HG03469 (cell line): Measurements from ENCODE around the gene ZNF569.
"Not testable (repeated sequence)": the region's sequence is repeated elsewhere in the genome, so short reads cannot be mapped to it uniquely, and the experiment has no call there.

Experiments used
- ATAC-seq: cut with Tn5 transposase; IDR thresholded peaks from one replicate; pipeline ENCODE4 v1.9.1; 2021; ENCODE audit warnings: mild to moderate bottlenecking, moderate library complexity, moderate number of reproducible peaks; ENCODE audit not compliant: unreplicated experiment

Gene ZNF569

DNA sequence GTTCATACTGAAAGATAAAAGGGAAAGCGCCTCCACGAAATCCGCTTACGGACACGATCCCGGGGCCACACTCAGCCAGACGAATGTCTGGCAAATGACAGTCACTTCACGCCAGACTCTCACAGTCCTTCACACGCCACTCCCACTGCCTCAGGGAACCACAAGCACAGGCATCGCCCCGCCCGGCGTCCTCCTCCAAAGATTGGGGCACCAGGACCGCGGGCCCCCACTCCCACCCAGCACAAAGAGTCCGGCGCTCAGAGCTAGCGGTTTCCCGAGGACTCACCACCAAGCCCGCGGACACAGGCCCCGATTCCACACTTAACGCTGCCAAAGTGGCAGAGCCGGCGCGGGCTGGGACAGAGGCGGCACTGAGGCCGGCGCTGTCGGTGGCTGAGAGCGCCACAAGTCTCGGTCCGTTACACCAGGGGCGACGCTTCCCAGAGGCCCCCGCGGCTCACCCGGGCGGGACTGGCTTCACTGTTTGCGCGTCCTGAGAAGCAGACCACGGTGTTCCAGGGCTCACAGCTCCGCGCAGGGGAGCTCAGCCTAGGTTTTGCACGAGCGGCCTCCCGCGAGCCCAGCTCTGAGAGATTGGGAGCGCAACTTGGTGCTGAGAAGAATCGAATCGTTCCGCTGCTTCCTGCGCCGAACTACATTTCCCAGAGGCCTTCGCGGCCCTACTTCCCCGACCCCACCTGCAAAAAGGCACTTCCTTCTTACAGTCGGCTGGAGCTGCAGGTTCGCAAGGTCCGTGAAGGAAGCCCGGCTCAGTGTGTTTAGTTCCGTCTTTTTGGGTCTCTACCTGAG is at the start of gene ZNF569:
Gene ZNF569, minus strand, starts transcription at position 647 of the 810 bp plus-strand sequence. CDS start 22,523 bp downstream, outside the sequence.
- peak; percentile 39 for ATAC-seq

DNA sequence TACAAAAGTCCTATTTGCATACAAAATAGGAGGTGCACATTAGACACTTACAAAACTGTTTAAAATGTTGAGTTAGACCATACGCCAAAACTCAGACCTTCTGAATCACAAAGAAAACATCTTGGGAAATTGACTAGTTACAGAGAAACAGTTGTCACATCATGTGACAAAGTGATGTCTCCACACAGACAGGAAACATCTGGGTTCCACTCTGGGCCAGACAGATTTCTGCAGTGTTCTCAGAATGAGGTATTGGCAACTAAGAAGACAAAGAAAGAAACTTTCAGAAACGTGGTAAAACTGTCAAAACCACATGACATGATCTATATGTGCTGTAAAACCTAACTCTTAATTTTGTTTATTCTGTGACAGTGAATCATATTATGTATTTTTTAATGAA is 46.2 kb upstream of the ZNF569 start:
- ATAC-seq: no peak

DNA sequence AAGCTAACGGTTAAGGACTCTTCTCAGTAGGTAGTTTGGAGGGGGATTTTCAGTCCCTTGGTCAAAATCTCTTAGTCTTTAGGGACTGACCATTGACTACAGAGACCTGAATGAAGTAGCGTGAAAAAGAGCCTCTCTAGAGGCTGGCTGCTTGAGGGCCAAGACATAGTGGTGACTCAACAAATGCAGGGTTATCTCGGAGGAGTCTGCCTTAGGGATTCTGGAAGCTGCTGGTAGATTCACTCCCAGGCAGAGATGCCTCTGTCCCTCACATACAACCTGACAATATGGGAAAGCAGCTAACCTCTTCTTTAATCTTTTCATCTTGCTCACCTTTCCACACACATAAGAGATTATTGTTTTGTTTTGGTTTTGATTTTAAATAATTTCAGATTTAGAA is 44.6 kb upstream of the ZNF569 start:
- no peak for ATAC-seq

DNA sequence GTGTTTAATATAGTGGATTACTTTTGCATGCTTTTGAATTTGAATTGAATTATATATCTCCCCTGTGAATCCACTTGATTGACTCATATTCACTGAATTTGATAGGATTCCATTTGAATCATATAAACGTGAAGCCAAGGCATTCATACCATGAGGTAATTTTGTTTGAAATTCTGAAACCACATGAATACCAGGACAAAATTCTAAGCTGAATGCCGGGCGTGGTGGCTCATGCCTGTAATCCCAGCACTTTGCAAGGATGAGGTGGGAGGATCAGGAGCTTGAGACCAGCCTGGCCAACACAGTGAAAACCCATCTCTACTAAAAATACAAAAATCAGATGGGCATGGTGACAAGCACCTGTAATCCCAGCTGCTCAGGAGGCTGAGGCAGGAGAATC is 43.9 kb upstream of the ZNF569 start:
- no peak for ATAC-seq

DNA sequence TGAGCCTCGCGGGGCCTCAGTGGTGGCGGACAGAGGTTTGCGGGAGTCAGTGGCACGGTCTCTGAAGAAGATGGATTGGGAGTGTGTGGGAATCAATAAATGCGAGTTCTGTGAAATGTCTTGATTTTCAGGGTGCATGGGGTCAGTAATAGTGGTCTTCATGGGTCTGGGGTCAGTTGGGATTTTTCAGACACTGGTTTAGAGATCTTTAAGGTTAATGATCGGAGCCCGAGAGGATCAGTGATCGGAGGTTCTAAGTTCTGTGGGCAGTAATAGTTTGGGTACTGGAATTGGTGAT is 39.9 kb upstream of the ZNF569 start:
- ATAC-seq: no peak

DNA sequence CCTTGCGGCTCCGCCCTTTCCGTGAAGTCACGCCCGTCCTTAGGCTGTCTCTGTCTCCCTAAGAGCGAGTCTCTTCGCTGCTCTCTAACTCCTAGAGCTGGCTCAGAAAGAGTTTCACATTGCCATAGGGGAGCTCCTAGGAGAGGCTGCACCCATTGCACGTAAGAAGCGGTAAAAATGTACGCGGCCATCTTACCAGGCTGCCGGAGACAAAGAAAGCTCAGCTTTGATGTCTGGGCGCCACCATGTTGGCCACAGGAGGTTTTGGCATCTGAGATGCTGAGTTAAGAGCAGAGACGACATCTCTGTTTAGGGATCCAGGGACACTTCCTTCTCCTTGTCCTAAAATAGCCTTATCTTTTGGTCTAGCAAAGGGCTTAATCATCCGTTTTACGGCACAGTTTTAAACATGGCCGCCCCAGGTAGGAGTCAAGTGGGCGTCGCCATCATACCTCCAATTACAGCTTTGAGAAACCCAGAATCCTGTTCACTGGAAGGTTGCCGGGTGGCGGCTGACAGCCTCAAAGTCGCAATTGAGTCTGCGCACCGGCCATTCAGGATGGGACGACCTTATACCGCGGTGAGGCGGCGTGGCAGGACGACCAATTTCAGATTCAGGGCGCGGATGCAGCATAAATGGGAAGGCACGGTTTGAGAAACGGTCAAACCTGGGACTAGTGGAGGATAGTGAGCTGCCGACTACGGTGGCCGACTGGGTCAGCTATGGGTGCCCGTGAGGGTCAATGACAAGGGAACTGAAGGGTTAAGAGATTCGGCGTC is 39.3 kb upstream of the ZNF569 start, which contains the start of gene ZNF793:
Gene ZNF793, plus strand, starts transcription at position 553 of the 780 bp plus-strand sequence. CDS start 16,501 bp downstream, outside the sequence.
- ATAC-seq: no peak

DNA sequence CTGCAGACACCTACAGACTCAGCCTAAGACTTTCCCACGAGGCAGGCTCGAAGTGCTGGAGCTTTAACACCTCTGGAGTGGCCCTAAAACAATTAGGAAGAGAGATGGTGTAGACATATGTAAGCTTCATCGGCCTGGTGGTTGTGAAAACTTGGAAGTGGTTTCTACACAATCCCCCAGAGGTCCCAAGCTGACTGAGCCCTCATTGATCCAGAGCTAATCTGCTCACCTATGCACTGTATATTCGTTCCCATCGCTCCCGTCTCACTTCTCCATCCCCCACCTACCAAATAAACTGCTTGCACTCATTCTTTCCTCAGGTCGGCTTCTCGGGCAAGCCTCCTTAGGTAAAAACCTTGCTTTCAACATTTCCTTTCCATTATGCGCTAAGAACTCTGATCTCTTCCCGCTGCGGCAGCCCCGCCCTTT is 38.7 kb upstream of the ZNF569 start:
- ATAC-seq: no peak

DNA sequence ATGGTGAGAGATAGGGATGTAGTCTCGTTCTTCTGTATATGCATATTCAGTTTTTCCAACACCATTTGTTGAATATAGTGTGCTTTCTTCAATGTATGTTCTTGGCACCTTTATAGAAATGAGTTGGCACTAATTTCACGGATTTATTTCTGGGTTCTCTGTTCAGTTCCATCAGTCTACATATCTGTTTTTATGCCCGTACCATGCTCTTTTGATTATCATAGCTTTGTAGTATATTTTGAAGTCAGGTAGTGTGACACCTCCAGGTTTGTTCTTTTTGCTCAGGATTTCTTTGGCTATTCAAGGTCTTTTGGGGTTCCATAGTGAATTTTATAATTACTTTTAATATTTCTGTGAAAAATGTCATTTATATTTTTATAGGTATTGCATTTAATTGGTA is 25.0 kb upstream of the ZNF569 start:
- no peak for ATAC-seq

DNA sequence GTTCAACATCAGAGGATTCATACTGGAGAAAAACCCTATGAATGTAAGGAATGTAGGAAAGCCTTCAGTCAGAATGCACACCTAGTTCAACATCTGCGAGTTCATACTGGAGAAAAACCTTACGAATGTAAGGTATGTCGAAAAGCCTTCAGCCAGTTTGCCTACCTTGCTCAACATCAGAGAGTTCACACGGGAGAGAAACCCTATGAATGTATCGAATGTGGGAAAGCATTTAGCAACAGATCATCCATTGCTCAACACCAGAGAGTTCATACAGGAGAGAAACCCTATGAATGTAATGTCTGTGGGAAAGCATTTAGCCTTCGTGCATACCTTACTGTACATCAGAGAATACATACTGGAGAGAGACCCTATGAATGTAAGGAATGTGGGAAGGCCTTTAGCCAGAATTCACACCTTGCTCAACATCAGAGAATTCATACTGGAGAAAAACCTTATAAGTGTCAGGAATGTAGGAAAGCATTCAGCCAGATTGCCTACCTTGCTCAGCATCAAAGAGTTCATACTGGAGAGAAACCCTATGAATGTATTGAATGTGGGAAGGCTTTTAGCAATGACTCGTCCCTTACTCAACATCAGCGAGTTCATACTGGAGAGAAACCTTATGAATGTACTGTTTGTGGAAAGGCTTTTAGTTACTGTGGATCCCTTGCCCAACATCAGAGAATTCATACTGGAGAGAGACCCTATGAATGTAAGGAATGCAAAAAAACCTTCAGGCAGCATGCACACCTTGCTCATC is 17.3 kb upstream of the ZNF569 start:
- no peak for ATAC-seq

DNA sequence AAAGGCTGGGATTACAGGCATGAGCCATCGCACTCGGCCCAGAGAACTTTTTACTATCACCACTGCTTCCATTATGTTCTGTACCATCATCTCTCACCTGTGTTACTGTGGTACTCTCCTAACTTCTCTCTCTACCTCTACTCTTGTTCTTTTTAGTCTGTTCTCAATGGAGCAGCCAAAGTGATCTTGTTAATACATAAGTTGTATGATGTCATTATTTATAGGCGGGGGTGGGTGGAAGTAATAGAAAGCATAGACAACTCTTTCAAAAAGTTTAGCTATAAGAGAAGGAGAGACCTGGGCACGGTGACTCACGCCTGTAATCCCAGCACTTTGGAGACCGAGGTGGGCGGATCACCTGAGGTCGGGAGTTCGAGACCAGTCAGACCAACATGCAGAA is 4.9 kb upstream of the ZNF569 start:
- no peak for ATAC-seq

DNA sequence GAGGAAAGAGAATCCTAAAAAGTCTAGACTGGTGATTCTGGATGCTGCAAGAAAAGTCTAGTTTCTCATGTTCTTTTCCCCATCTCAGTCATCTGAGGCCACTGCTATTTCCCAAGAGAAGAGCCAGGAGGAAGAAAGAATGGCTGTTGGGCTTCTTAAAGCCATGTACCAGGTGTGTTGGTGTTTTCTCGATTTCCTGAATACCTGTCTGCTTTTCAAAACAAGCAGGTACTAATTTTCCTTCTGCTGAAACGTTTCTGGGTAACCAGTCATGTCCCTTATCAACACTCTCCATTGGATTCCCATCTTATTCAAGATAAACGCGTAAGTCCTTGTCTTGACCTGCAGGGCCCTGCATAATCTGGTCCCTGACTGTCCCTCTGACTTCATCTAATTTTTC is 3.0 kb upstream of the ZNF569 start:
- no peak for ATAC-seq

DNA sequence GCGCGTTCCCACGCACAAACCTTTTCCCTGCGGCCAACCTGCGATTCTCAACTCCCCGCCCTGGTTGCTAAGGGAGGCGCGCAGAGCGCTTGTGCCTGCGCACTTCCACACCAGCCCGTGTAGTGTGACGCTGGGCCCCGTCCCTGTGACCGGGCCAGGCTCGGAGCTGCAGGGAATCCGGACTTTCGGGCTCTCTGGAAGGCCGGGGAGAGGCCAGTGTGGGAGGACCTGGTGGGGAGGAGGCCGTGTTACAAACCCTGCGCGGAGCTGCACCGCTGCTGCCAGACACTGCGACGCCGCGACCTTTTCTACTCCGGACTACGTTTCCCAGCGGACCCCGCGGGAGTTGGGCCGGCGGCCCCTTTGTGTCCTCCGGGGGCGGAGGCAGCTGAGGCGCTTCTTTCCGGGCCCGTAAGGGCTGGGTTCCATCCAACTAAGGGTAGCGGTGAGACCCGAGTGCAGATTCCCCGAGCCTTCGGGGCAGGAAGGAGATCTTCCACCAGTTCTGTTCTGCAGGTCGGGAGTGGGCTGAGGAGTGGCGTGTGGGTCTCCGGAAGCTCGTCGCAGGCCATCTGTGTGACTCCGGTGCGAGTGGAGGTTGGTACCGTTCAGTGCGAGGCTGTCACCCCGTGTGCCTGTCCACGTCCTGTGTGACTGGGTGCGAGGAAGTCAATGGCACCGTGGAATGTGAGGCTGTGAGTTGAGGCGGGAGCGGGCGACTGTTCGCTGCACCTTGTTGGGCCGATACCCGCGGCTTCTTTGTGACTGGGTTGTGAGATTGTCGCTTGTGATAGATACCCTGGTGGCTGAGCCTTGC is 1.9 kb upstream of the ZNF569 start, which contains the start of gene ZNF570:
Gene ZNF570, plus strand, starts transcription at position 396 of the 817 bp plus-strand sequence. CDS start 999 bp downstream, outside the sequence.
- ATAC-seq: no peak

DNA sequence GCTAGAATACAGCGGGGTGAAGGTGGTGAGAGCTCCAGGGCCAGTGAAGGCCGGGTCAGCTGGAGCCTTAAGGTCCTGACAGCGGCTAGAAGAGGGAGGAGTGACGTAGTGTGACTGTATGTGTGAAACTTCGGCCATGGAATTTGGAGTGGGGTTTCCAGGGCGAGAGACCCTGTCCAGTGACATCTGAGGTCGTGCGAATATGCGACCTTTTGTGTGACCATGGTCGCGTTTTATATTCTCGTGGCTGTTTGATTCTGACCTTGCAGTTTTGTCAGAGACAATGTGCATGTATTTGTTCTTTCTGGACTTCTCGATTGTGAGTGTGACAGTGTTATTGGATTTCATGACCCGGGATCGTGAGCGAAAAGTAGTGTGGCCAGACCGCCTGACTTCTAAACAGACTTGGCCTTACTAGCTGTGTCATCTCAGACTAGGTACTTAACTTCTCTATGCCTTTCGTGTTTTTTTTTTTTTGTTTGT is 405 bp upstream of the ZNF569 start:
- ATAC-seq: no peak

DNA sequence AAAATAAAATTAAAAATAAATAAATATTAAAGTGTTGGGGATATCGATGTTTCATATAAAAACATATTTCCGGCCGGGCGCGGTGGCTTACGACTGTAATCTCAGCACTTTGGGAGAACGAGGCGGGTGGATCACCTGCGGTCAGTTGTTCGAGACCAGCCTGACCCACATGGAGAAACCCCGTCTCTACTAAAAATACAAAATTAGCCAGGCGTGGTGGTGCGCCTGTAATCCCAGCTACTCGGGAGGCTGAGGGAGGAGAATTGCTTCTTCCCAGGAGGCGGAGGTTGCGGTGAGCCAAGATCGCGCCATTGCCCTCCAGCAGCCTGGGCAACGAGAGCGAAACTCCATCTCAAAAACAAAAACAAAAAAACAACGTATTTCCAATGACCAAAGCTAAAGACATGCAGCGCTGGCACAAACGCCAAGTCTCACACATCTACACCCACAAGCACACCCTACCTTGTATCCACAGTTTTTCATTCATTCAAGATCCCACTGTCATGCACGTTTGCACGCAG is 907 bp downstream of the ZNF569 start:
- no peak for ATAC-seq

DNA sequence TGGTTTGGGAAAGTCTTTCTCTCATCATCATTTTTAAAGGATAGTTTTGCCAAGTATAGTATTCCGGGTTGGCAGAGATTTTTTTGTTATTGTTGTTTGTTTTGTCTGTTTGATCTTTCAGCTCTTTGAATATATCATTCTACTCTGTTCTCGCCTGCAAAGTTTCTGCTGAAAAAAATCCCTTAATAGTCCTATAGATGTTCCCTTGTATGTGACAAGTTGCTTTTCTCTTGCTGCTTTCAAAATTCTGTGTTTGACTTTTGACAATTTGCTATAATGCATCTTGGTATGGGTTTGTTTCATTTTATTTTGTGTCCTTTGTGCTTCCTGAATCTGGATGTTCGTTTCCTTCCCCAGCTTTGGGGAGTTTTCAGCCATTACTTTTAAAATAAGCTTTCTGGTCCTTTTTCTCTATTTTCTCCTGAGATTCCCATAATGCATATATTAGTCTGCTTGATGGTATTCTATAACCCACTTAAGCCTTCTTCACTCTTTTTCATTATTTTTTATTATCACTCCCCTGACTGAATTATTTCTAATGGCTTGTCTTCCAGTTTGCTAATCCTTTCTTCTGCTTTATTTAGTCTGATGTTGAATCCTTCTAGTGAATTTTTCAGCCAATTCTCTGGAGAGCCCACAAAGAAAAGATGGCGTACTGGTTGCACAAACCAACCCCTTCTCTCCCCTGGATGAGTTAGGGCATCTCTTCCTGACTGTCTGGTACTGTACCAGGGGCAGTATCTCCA is 14.6 kb downstream of the ZNF569 start:
- no peak for ATAC-seq

DNA sequence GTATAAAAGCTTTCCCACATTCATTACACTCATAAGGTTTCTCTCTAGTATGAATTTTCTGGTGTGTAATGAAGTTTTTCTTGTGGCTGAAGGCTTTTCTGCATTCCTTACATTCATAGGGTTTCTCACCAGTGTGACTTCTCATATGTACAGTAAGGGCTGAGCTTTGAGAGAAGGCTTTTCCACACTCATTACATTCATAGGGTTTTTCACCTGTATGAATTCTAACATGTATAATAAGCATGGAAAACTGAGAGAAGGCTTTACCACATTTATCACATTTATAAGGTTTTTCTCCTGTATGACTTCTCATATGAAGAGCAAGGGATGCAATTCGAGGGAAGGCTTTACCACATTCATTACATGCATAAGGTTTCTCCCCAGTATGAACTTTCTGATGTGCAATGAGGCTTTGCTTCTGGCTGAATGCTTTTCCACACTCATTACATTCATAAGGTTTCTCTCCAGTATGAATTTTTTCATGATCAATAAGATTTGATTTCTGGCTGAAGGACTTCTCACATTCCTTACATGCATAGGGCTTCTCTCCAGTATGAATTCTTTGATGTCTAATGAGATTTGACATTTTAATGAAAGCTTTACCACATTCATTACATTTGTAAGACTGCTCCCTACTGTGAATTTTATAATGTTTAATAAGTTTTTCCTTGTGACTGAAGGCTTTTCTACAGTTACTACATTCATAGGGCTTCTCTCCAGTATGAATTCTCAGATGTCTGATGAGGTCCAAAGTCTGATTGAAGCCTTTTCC is 53.7 kb downstream of the ZNF569 start:
- ATAC-seq: no peak

DNA sequence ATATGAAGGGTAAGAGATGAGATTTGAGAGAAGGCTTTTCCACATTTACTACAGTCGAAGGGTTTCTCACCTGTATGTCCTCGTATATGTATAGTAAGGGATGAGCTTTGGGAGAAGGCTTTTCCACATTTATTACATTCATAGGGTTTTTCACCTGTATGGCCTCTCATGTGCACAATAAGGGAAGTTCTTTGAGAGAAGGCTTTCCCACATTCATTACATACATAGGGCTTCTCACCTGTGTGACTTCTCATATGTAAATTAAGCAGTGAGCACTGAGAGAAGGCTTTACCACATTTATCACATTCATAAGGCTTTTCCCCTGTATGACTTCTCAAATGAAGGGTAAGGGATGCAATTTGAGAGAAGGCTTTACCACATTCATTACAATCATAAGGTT is 54.5 kb downstream of the ZNF569 start:
- ATAC-seq: no peak

DNA sequence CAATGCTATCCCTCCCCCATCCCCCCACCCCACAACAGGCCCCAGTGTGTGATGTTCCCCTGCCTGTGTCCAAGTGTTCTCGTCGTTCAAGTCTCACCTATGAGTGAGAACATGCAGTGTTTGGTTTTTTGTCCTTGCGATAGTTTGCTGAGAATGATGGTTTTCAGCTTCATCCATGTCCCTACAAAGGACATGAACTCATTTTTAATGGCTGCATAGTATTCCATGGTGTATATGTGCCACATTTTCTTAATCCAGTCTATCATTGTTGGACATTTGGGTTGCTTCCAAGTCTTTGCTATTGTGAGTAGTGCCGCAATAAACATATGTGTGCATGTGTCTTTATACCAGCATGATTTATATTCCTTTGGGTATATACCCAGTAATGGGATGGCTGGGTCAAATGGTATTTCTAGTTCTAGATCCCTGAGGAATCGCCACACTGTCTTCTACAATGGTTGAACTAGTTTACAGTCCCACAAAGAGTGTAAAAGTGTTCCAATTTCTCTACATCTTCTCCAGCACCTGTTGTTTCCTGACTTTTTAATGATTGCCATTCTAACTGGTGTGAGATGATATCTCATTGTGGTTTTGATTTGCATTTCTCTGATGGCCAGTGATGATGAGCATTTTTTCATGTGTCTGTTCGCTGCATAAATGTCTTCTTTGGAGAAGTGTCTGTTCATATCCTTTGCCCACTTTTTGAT is 61.0 kb downstream of the ZNF569 start:
- not testable (repeated sequence) for ATAC-seq
